ENCODE results near the gene ATP6V0D1. TPM values are rescaled to one million over a fixed set of nuclear protein-coding genes. Genes with fewer than 3 reads are reported as not detected.

ATP6V0D1 gene
- total and polyA plus RNA-seq, 10 donors, result 37.3 to 133 (median 105) TPM

- H3K27ac ChIP-seq, result no peak overlapping the region
- H3K9me3 ChIP-seq, result no peaks in the 10 kb centered on the region
- no peaks in the 10 kb centered on the region for H3K27me3 ChIP-seq (replicated peaks in 1 of 7)
- DNase-seq, result no peak
- no peak for TF ChIP-seq POLR2A (IDR thresholded peaks at IDR 0.05)
- TF ChIP-seq POLR2AphosphoS5 (IDR thresholded peaks at IDR 0.05), result no peak
- TF ChIP-seq CTCF (IDR thresholded peaks at IDR 0.05 in 8 of 11, conservative IDR thresholded peaks at IDR 0.05 in 3 of 11), result no peak
- intact Hi-C loops (cut with DNase I; ENCODE audit: low total_unique reads), result loop anchor here (5.0 kb wide), 1 partner anchor 37 kb away; no protein-coding TSS in a partner anchor
- H3K4me1 ChIP-seq, result peaks cover 28 to 100% (median 88%) of the 10 kb centered on the region in 6 donors
- WGBS, 5 donors, result 67 to 100% (median 78%) methylated on average over 1 to 2 of the region's 2 CpGs
- peaks cover 0 to 50% (median 5%) of the 10 kb centered on the region in 6 donors for H3K36me3 ChIP-seq
- H3K4me3 ChIP-seq, result no peak overlapping the region
These were observed 16.4 kb downstream of the ATP6V0D1 start for GRCh38 chr16:67464565-67464964.

- WGBS, 5 donors, result 91 to 100% (median 94%) methylated on average over 2 to 4 of the region's 4 CpGs
- peaks cover 37 to 100% (median 88%) of the 10 kb centered on the region in 6 donors for H3K4me1 ChIP-seq
- intact Hi-C loops (cut with DNase I; ENCODE audit: low total_unique reads), result loop anchor here (5.0 kb wide), 1 partner anchor 36 kb away; no protein-coding TSS in a partner anchor
- H3K27ac ChIP-seq, result no peak overlapping the region
- peaks cover 0 to 57% (median 5%) of the 10 kb centered on the region in 6 donors for H3K36me3 ChIP-seq
- DNase-seq, result no peak
- no peaks in the 10 kb centered on the region for H3K27me3 ChIP-seq (replicated peaks in 1 of 7)
- H3K9me3 ChIP-seq, result no peaks in the 10 kb centered on the region
- H3K4me3 ChIP-seq, result no peak overlapping the region
- no peak for TF ChIP-seq POLR2AphosphoS5 (IDR thresholded peaks at IDR 0.05)
- no peak for TF ChIP-seq POLR2A (IDR thresholded peaks at IDR 0.05)
- TF ChIP-seq CTCF (IDR thresholded peaks at IDR 0.05 in 8 of 11, conservative IDR thresholded peaks at IDR 0.05 in 3 of 11), result no peak
These were observed 17.3 kb downstream of the ATP6V0D1 start for GRCh38 chr16:67463691-67464090.

- intact Hi-C loops (cut with DNase I; ENCODE audit: low total_unique reads), result loop anchor here (5.0 kb wide), 1 partner anchor 36 kb away; no protein-coding TSS in a partner anchor
- H3K4me3 ChIP-seq, result no peak overlapping the region
- peaks cover 44 to 100% (median 88%) of the 10 kb centered on the region in 6 donors for H3K4me1 ChIP-seq
- no peak for DNase-seq
- TF ChIP-seq POLR2A (IDR thresholded peaks at IDR 0.05) (no peak), CTCF (IDR thresholded peaks at IDR 0.05 in 8 of 11, conservative IDR thresholded peaks at IDR 0.05 in 3 of 11) (no peak), POLR2AphosphoS5 (IDR thresholded peaks at IDR 0.05) (no peak)
- no peak overlapping the region for H3K27ac ChIP-seq
- H3K27me3 ChIP-seq (replicated peaks in 1 of 7), result no peaks in the 10 kb centered on the region
- H3K9me3 ChIP-seq, result no peaks in the 10 kb centered on the region
- H3K36me3 ChIP-seq, result peaks cover 0 to 62% (median 5%) of the 10 kb centered on the region in 6 donors
- 87 to 94% (median 92%) methylated on average over 5 of the region's 5 CpGs for WGBS, 5 donors
These were observed 17.9 kb downstream of the ATP6V0D1 start for GRCh38 chr16:67463059-67463458.

GRCh38 chr16:67462279-67462655 is 18.7 kb downstream of the ATP6V0D1 start:
- 89 to 98% (median 94%) methylated on average over 5 of the region's 5 CpGs for WGBS, 5 donors
- peaks cover 0 to 70% (median 5%) of the 10 kb centered on the region in 6 donors for H3K36me3 ChIP-seq
- intact Hi-C loops (cut with DNase I; ENCODE audit: low total_unique reads), result loop anchor here (5.0 kb wide), 1 partner anchor 35 kb away; no protein-coding TSS in a partner anchor
- H3K27me3 ChIP-seq (replicated peaks in 1 of 7), result no peaks in the 10 kb centered on the region
- no peak overlapping the region for H3K27ac ChIP-seq
- no peak for DNase-seq
- H3K4me1 ChIP-seq, result peaks cover 51 to 100% (median 92%) of the 10 kb centered on the region in 6 donors
- TF ChIP-seq POLR2A (IDR thresholded peaks at IDR 0.05) (no peak), CTCF (IDR thresholded peaks at IDR 0.05 in 8 of 11, conservative IDR thresholded peaks at IDR 0.05 in 3 of 11) (no peak), POLR2AphosphoS5 (IDR thresholded peaks at IDR 0.05) (no peak)
- no peak overlapping the region for H3K4me3 ChIP-seq
- H3K9me3 ChIP-seq, result no peaks in the 10 kb centered on the region
